GM18951 (cell line): ENCODE data around the gene SLC25A21.
"Not testable (repeated sequence)": the region's sequence is repeated elsewhere in the genome, so short reads cannot be mapped to it uniquely, and the experiment has no call there.

Experiments used
- POLR2A ChIP-seq: IDR thresholded peaks from 4 replicates; pipeline ENCODE4 v1.6.1; 2011; ENCODE audit warnings: mild to moderate bottlenecking; ENCODE audit not compliant: insufficient read length, insufficient read depth; ENCODE audit errors: extremely low read depth
- in situ Hi-C: fragments of 300-500 bp; cut with MboI; formaldehyde crosslinking; loops from one replicate; pipeline ENCODE4 v1.12.0; 2022; ENCODE audit warnings: low sequenced_read_pairs, mixed read lengths, inconsistent platforms; ENCODE audit not compliant: unreplicated experiment

The SLC25A21 gene

DNA sequence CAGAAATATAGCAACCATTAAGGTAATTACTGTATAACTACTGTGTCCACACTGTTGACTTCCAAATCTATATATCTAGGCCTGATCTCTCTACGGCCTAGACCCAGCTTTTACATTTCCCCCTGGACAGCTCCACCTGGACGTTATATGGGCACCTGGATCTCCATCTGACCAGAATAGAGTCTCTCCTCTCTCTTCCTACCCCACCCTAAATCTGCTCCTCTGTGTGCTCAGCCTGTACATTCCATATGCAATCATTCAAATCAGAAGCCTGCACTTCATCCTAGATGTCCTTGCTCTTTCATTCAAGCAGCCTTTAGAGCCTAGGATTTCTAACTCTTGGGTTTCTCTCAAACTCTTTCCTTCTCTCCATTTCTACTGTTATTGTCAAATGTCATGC lies 255.7 kb downstream of the SLC25A21 start:
- TF ChIP-seq POLR2A, result no peak
- in situ Hi-C loops, result no loop called here

DNA sequence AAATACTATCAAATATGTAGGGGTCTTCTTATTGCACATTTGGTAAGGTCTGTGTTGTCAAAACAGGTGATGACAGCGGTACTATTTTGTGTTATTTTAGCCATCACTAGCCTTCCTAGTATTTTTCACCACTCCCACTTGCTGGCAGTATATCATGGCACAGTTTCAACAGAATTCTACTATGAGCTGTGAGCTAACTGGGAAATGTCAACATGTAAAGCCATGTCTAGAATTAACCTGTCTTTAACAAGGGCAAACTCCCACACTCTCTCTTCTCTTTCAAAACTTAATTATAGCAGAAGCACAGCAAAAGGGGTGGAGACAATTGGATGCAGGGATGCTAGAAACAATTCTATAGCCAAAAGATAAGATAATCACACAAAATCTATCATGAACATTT lies 257.3 kb downstream of the SLC25A21 start:
- in situ Hi-C loops, result no loop called here
- TF ChIP-seq POLR2A, result no peak

- in situ Hi-C loops, result no loop called here
- TF ChIP-seq POLR2A, result no peak
Observed at GRCh38 chr14:36910578-36910977, 261.8 kb downstream of the SLC25A21 start.

- in situ Hi-C loops, result no loop called here
- TF ChIP-seq POLR2A, result no peak
Observed at GRCh38 chr14:36905272-36905888, 267.0 kb downstream of the SLC25A21 start.

DNA sequence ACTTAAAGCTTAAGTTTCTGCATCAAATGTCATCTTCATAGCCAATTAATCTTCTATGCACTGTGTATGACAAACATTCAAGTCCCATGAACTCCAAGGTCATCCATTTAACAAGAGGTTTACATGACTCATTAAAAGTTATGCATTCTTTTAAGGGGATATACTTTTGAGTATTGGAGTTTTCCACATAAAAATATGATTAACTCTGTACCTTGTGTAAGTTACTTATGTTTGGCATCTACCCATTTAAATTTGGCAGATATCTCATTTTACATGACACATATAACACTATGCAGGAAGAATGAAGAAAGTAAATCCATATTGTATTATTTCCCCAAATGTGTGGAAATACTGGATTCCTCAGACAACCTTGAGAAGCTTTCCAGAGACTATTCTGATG lies 270.5 kb downstream of the SLC25A21 start:
- in situ Hi-C loops, result no loop called here
- no peak for TF ChIP-seq POLR2A

DNA sequence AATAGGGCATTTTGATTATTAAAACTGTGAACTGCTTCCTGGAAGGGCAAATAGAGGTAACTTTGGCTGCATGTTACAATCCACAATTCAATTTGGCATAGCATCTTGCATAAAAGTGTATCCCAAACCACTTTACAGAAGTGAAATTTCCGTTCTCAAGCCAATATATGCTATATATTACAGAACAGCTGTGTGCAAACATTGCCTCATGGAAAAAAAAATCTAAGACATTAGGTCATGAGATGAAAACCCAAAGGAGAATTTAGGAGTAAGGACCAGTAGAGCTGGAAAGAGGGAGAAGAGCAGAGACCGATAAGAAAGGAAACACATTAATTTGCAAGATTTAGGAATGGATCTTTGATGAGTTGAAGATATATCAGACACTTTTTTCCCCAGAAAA lies 271.6 kb downstream of the SLC25A21 start:
- in situ Hi-C loops, result no loop called here
- TF ChIP-seq POLR2A, result no peak

DNA sequence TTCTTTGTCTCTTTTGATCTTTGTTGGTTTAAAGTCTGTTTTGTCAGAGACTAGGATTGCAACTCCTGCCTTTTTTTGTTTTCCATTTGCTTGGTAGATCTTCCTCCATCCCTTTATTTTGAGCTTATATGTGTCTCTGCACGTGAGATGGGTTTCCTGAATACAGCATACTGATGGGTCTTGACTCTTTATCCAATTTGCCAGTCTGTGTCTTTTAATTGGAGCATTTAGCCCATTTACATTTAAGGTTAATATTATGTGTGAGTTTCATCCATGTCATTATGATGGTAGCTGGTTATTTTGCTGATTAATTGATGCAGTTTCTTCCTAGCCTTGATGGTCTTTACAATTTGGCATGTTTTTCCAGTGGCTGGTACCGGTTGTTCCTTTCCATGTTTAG lies 276.1 kb downstream of the SLC25A21 start:
- in situ Hi-C loops, result not testable (repeated sequence)

- TF ChIP-seq POLR2A, result no peak
- in situ Hi-C loops, result no loop called here
Observed at GRCh38 chr14:36884049-36884448, 288.4 kb downstream of the SLC25A21 start.

- in situ Hi-C loops, result no loop called here
Observed at GRCh38 chr14:36880276-36880675, 292.1 kb downstream of the SLC25A21 start.

DNA sequence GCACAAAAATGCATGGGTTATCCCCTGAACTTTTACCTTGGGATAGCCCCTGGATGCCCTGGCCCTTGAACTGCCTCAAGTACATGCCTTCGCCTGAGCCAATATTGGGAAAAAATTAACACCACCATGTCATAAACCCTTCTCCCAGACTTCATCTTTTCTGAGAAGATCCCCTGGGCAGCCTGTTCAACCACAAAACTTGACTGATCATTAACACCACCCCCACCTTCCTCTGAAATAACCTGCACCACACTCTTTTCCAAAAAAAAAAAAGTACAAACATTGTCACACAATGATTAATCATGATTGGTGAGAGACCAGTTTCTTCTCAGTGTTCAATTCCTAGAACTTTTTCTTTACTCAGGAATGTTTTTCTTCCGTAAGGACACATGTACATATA lies 292.8 kb downstream of the SLC25A21 start:
- in situ Hi-C loops, result no loop called here
- no peak for TF ChIP-seq POLR2A

More at GRCh38 chr14:36880276-36880675, 292.1 kb downstream of the SLC25A21 start:
- TF ChIP-seq POLR2A, result no peak

DNA sequence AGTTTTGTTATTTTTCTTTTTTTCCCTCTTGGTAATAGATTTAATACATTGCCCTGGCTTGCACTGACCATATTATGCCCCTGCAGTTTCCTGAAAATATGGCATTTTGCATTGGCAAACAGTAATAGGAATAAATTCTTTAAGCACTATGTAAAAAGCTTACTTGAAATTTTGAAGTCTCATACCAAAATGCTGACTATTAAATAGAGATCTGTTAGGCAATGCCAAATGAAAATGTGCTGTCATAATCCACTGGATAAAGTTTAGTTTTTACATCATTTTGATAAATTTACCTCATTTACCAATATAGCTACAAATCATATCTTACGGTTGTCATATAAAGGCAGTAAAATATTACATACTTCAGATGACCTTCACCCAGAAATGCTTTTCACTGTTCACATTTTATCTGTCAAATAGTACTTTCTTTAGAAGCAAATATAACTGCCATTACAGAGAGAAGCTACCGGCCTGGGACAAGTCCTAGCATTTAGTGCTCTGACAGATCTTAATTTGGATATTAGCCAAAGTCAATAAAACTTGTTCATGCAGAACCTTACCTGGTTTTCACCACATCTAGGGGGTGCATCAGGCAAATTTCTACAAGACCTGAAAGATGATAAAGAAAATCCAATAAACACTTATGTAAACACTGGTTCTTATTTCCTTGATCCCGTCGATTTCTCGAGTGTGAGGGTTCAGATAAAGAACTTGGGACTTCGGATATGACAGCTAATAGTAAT lies 297.8 kb downstream of the SLC25A21 start:
- in situ Hi-C loops, result no loop called here
- no peak for TF ChIP-seq POLR2A

DNA sequence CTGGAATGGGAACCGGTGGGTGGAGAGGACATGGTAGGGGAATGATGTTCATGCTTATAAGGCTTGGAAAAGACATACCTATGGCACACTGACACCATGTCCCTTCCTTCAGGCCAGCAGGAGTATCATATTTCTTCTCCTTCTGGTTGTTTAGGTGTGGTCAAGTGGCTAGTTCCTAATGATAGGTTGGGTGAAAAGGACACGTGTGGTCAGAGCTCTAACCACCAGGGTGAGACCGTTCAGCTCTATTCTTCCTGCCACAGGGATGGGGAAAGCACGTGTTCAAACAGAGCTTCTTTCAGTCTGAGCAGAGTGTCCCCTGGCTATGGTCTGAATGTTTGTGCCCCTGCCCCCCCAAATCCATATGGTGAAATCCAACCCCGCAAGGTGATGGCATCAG lies 301.6 kb downstream of the SLC25A21 start:
- no peak for TF ChIP-seq POLR2A
- in situ Hi-C loops, result no loop called here

GRCh38 chr14:36869125-36869524 lies 303.3 kb downstream of the SLC25A21 start:
- TF ChIP-seq POLR2A, result no peak
- in situ Hi-C loops, result no loop called here

- no peak for TF ChIP-seq POLR2A
- in situ Hi-C loops, result no loop called here
Observed at GRCh38 chr14:36866867-36867266, 305.5 kb downstream of the SLC25A21 start.

- no peak for TF ChIP-seq POLR2A
- in situ Hi-C loops, result no loop called here
Observed at GRCh38 chr14:36863271-36863670, 309.1 kb downstream of the SLC25A21 start.

- in situ Hi-C loops, result not testable (repeated sequence)
Observed at GRCh38 chr14:36862237-36862636, 310.2 kb downstream of the SLC25A21 start.
